H9 (cell line): ENCODE results near the gene ISCA1. TPM values are rescaled to one million over a fixed set of nuclear protein-coding genes. Genes with fewer than 3 reads are reported as not detected.

ENCODE experiments used
- DNase-seq: peaks from one replicate; pipeline ENCODE4 v3.0.0-alpha.2; 2017
- H2AFZ ChIP-seq: one replicate; pipeline ENCODE4 v1.6.1; 2013; ENCODE audit warnings: mild to moderate bottlenecking, low read length, control low read depth, moderate library complexity
- H2AK5ac ChIP-seq: 2 replicates; pipeline ENCODE4 v1.6.1; 2013; ENCODE audit warnings: low read length, control low read depth, mixed read lengths; ENCODE audit not compliant: insufficient read length
- H2BK120ac ChIP-seq: one replicate; pipeline ENCODE4 v1.6.1; 2013; ENCODE audit warnings: low read depth, mild to moderate bottlenecking, low read length, control low read depth, inconsistent platforms; ENCODE audit not compliant: poor library complexity, severe bottlenecking
- H2BK12ac ChIP-seq: 2 replicates; pipeline ENCODE4 v1.6.1; 2013; ENCODE audit warnings: low read length, control low read depth, mixed read lengths, low read depth; ENCODE audit not compliant: insufficient read length
- H2BK15ac ChIP-seq: 2 replicates; pipeline ENCODE4 v1.6.1; 2013; ENCODE audit warnings: low read depth, low read length, control low read depth
- H2BK20ac ChIP-seq: one replicate; pipeline ENCODE4 v1.6.1; 2013; ENCODE audit warnings: low read depth, mild to moderate bottlenecking, low read length, control low read depth, inconsistent platforms; ENCODE audit not compliant: poor library complexity, severe bottlenecking
- H2BK5ac ChIP-seq: 2 replicates; pipeline ENCODE4 v1.6.1; 2013; ENCODE audit warnings: low read length, control low read depth, mixed read lengths; ENCODE audit not compliant: insufficient read length
- H3K14ac ChIP-seq: 2 replicates; pipeline ENCODE4 v1.6.1; 2013; ENCODE audit warnings: low read length, control low read depth; ENCODE audit not compliant: insufficient read depth
- H3K18ac ChIP-seq: 2 replicates; pipeline ENCODE4 v1.6.1; 2013; ENCODE audit warnings: low read depth, mild to moderate bottlenecking, mixed read lengths, low read length, control low read depth; ENCODE audit not compliant: insufficient read length
- H3K23ac ChIP-seq: 2 replicates; pipeline ENCODE4 v1.6.1; 2013; ENCODE audit warnings: low read length, control low read depth, mixed read lengths, low read depth; ENCODE audit not compliant: insufficient read length
- H3K23me2 ChIP-seq: 2 replicates; pipeline ENCODE4 v1.6.1; 2013; ENCODE audit warnings: low read depth, mild to moderate bottlenecking, mixed read lengths, low read length, control low read depth; ENCODE audit not compliant: insufficient read length, poor library complexity, severe bottlenecking
- H3K27ac ChIP-seq: 2 replicates; pipeline ENCODE4 v1.5.1; 2013; ENCODE audit warnings: low read length, control low read depth, mixed read lengths, low read depth; ENCODE audit not compliant: insufficient read length
- H3K27me3 ChIP-seq: 2 replicates; pipeline ENCODE4 v1.6.1; 2013; ENCODE audit warnings: low read length, control low read depth, inconsistent platforms; ENCODE audit not compliant: insufficient read depth
- H3K4ac ChIP-seq: 2 replicates; pipeline ENCODE4 v1.6.1; 2013; ENCODE audit warnings: low read depth, mild to moderate bottlenecking, control low read depth, inconsistent platforms, low read length, moderate library complexity
- H3K4me1 ChIP-seq: 2 replicates; pipeline ENCODE4 v1.6.1; 2013; ENCODE audit warnings: low read length, control low read depth, inconsistent platforms; ENCODE audit not compliant: insufficient read depth
- H3K4me2 ChIP-seq: 2 replicates; pipeline ENCODE4 v1.6.1; 2013; ENCODE audit warnings: low read length, control low read depth, mixed read lengths; ENCODE audit not compliant: insufficient read length, insufficient read depth
- H3K56ac ChIP-seq: 2 replicates; pipeline ENCODE4 v1.6.1; 2013; ENCODE audit warnings: low read depth, mild to moderate bottlenecking, mixed read lengths, low read length, control low read depth; ENCODE audit not compliant: insufficient read length
- H3K79me1 ChIP-seq: 2 replicates; pipeline ENCODE4 v1.6.1; 2013; ENCODE audit warnings: low read depth, mild to moderate bottlenecking, moderate library complexity, low read length, control low read depth, inconsistent platforms; ENCODE audit not compliant: insufficient read depth, poor library complexity, severe bottlenecking
- H3K79me2 ChIP-seq: 2 replicates; pipeline ENCODE4 v1.6.1; 2013; ENCODE audit warnings: low read length, control low read depth, inconsistent platforms; ENCODE audit not compliant: insufficient read depth
- H3K9ac ChIP-seq: 2 replicates; pipeline ENCODE4 v1.6.1; 2013; ENCODE audit warnings: low read length, control low read depth, mixed read lengths; ENCODE audit not compliant: insufficient read length; ENCODE audit errors: extremely low read depth
- H3K9me3 ChIP-seq: one replicate; pipeline ENCODE4 v1.6.1; 2013; ENCODE audit warnings: low read depth, low read length, inconsistent platforms; ENCODE audit not compliant: control insufficient read depth
- H3T11ph ChIP-seq: one replicate; pipeline ENCODE4 v1.6.1; 2013; ENCODE audit warnings: mild to moderate bottlenecking, low read length, control low read depth, inconsistent platforms
- H4K20me1 ChIP-seq: one replicate; pipeline ENCODE4 v1.6.1; 2013; ENCODE audit not compliant: control insufficient read depth, insufficient read length, insufficient read depth
- H4K5ac ChIP-seq: 2 replicates; pipeline ENCODE4 v1.6.1; 2013; ENCODE audit warnings: low read depth, mild to moderate bottlenecking, mixed read lengths, low read length, control low read depth; ENCODE audit not compliant: insufficient read length
- H4K8ac ChIP-seq: replicated peaks from 2 replicates; pipeline ENCODE4 v1.6.1; 2013; ENCODE audit warnings: low read length, control low read depth, mixed read lengths, low read depth; ENCODE audit not compliant: insufficient read length
- H4K91ac ChIP-seq: 2 replicates; pipeline ENCODE4 v1.6.1; 2013; ENCODE audit warnings: low read depth, mild to moderate bottlenecking, moderate library complexity, mixed read lengths, low read length, control low read depth; ENCODE audit not compliant: insufficient read length
- H3K27ac Mint-ChIP-seq, 3 experiments: 2 replicates in 2 of 3; 3 replicates in 1 of 3; pipeline ENCODE4 v1.8.0; 2020 to 2021; ENCODE audit warnings: mixed read lengths in 3 of 3, mild to moderate bottlenecking in 1 of 3, moderate library complexity in 1 of 3
- H3K27me3 Mint-ChIP-seq: 2 replicates; pipeline ENCODE4 v1.8.0; 2021; ENCODE audit warnings: low read depth, mild to moderate bottlenecking, moderate library complexity, mixed read lengths
- H3K36me3 Mint-ChIP-seq, 3 experiments: 2 replicates in 2 of 3; 3 replicates in 1 of 3; pipeline ENCODE4 v1.8.0; 2020 to 2021; ENCODE audit warnings: low read depth in 3 of 3, mixed read lengths in 3 of 3; ENCODE audit not compliant: insufficient read depth in 1 of 3
- H3K4me1 Mint-ChIP-seq, 2 experiments: 2 replicates each; pipeline ENCODE4 v1.8.0; 2020; ENCODE audit warnings: mixed read lengths in 2 of 2
- H3K4me3 Mint-ChIP-seq, 2 experiments: 2 replicates in 1 of 2; 3 replicates in 1 of 2; pipeline ENCODE4 v1.8.0; 2020 to 2021; ENCODE audit warnings: mild to moderate bottlenecking in 2 of 2, mixed read lengths in 2 of 2, moderate library complexity in 1 of 2
- H3K9me3 Mint-ChIP-seq, 2 experiments: 2 replicates in 1 of 2; 3 replicates in 1 of 2; pipeline ENCODE4 v1.8.0; 2020; ENCODE audit warnings: mild to moderate bottlenecking in 2 of 2, mixed read lengths in 2 of 2, moderate library complexity in 1 of 2
- CTCF ChIP-seq: fragments of 200-600 bp; sonication (generic); conservative IDR thresholded peaks from 3 replicates; pipeline ENCODE4 v1.8.0; 2021; ENCODE audit warnings: antibody characterized with exemption, mild to moderate bottlenecking
- WGBS: extraction: QIAGEN DNeasy Blood & Tissue Kit; methylation state at CpG from one replicate; pipeline ENCODE4 v1.1.7; 2013; ENCODE audit warnings: missing lambda C conversion rate, low lambda C conversion rate, mixed read lengths; ENCODE audit not compliant: insufficient read length; ENCODE audit errors: extremely low coverage; 5-methylcytosine and 5-hydroxymethylcytosine counted together
- total RNA-seq: library from RNA; stranded (reverse); gene quantifications from 2 replicates; pipeline ENCODE4 v1.2.1, GENCODE V29; 2021

The ISCA1 gene
- total RNA-seq, 1 experiment from 2014 or later, result 33.3 TPM

- Histone ChIP-seq H4K8ac (no peak overlapping the region), H3K27ac (no peak overlapping the region), H3K23ac (no peak overlapping the region), H3K9ac (no peak overlapping the region), H2BK15ac (no peak overlapping the region), H3K79me1 (no peaks in the 10 kb centered on the region), H3K79me2 (no peaks in the 10 kb centered on the region), H3K14ac (no peak overlapping the region), H3T11ph (no peak overlapping the region), H4K91ac (no peak overlapping the region), H2BK12ac (no peak overlapping the region), H4K20me1 (no peaks in the 10 kb centered on the region), H3K4ac (no peak overlapping the region), H3K56ac (no peak overlapping the region), H2AFZ (no peak overlapping the region), H3K27me3 (no peaks in the 10 kb centered on the region), H3K4me2 (no peak overlapping the region), H3K4me1 (no peaks in the 10 kb centered on the region), H2BK120ac (no peak overlapping the region), H3K9me3 (no peaks in the 10 kb centered on the region), H2BK20ac (no peak overlapping the region), H2AK5ac (no peak overlapping the region), H3K18ac (no peak overlapping the region), H2BK5ac (no peak overlapping the region), H3K23me2 (no peaks in the 10 kb centered on the region), H4K5ac (no peak overlapping the region)
- DNase-seq, result peak; percentile 30
- H3K36me3 Mint-ChIP-seq, result peaks cover 22 to 63% (median 54%) of the 10 kb centered on the region in 3 experiments; a peak in 6 of 7 replicates
- H3K4me1 Mint-ChIP-seq, result peaks cover 11 to 16% of the 10 kb centered on the region in 2 experiments
- no peak overlapping the region for H3K27ac Mint-ChIP-seq
- H3K27me3 Mint-ChIP-seq, result no peaks in the 10 kb centered on the region; the same call in 1 of the 2 replicates
- WGBS, result no CpG with 5 or more reads among the region's 4 CpGs
- H3K4me3 Mint-ChIP-seq, result no peak overlapping the region
- no peak for TF ChIP-seq CTCF
- H3K9me3 Mint-ChIP-seq, result no peaks in the 10 kb centered on the region
These were observed 45.8 kb upstream of the ISCA1 start for GRCh38 chr9:86328156-86328555.
